ENCODE results near the gene DOCK1. TPM values are rescaled to one million over a fixed set of nuclear protein-coding genes. Genes with fewer than 3 reads are reported as not detected.

Gene DOCK1
- total RNA-seq, 2 experiments from 2014 or later, result 0.14 to 0.18 TPM

- ATAC-seq, result no peak
- H3K4me1 Mint-ChIP-seq (ENCODE audit: low read depth), result no peaks in the 10 kb centered on the region
- no peak for TF ChIP-seq CTCF (IDR thresholded peaks at IDR 0.05)
- H3K4me3 Mint-ChIP-seq, result no peak overlapping the region
- ChIA-PET POLR2A (no interaction called here), CTCF (no interaction called here)
- H3K9me3 Mint-ChIP-seq, result no peaks in the 10 kb centered on the region
- no peaks in the 10 kb centered on the region for H3K27me3 Mint-ChIP-seq
- DNase-seq, result no peak
- no peak overlapping the region for H3K27ac Mint-ChIP-seq
- intact Hi-C loops (cut with micrococcal nuclease), result no loop called here
- no peaks in the 10 kb centered on the region for H3K36me3 Mint-ChIP-seq (ENCODE audit: low read depth)
Observed at GRCh38 chr10:127036987-127037386, 131.8 kb downstream of the DOCK1 start.

- intact Hi-C loops (cut with micrococcal nuclease), result no loop called here
- no peaks in the 10 kb centered on the region for H3K9me3 Mint-ChIP-seq
- ChIA-PET CTCF (no interaction called here), POLR2A (no interaction called here)
- no peak overlapping the region for H3K27ac Mint-ChIP-seq
- ATAC-seq (no peak), DNase-seq (no peak)
- no peak overlapping the region for H3K4me3 Mint-ChIP-seq
- no peaks in the 10 kb centered on the region for H3K36me3 Mint-ChIP-seq (ENCODE audit: low read depth)
- no peaks in the 10 kb centered on the region for H3K27me3 Mint-ChIP-seq
- no peaks in the 10 kb centered on the region for H3K4me1 Mint-ChIP-seq (ENCODE audit: low read depth)
- TF ChIP-seq CTCF (IDR thresholded peaks at IDR 0.05), result no peak
Observed at GRCh38 chr10:127039435-127039834, 134.2 kb downstream of the DOCK1 start.

- intact Hi-C loops (cut with micrococcal nuclease), result loop anchor here (10.0 kb wide), 1 partner anchor 64 kb away; no protein-coding TSS in a partner anchor
- POLR2A ChIA-PET, result no interaction called here
- CTCF ChIA-PET, result no interaction called here
- ATAC-seq (no peak), DNase-seq (no peak)
- Mint-ChIP-seq H3K36me3 (ENCODE audit: low read depth) (no peaks in the 10 kb centered on the region), H3K4me1 (ENCODE audit: low read depth) (no peaks in the 10 kb centered on the region), H3K27me3 (no peaks in the 10 kb centered on the region), H3K9me3 (no peaks in the 10 kb centered on the region), H3K4me3 (no peak overlapping the region), H3K27ac (no peak overlapping the region)
- no peak for TF ChIP-seq CTCF (IDR thresholded peaks at IDR 0.05)
Observed at GRCh38 chr10:127040756-127041155, 135.5 kb downstream of the DOCK1 start.

- Mint-ChIP-seq H3K4me1 (ENCODE audit: low read depth) (no peaks in the 10 kb centered on the region), H3K27me3 (no peaks in the 10 kb centered on the region), H3K9me3 (no peaks in the 10 kb centered on the region), H3K4me3 (no peak overlapping the region), H3K36me3 (ENCODE audit: low read depth) (no peaks in the 10 kb centered on the region), H3K27ac (no peak overlapping the region)
- POLR2A ChIA-PET, result no interaction called here
- no peak for DNase-seq
- intact Hi-C loops (cut with micrococcal nuclease), result loop anchor here (10.0 kb wide), 1 partner anchor 63 kb away; no protein-coding TSS in a partner anchor
- TF ChIP-seq CTCF (IDR thresholded peaks at IDR 0.05), result no peak
- ATAC-seq, result no peak
- CTCF ChIA-PET, result no interaction called here
Observed at GRCh38 chr10:127041552-127041951, 136.3 kb downstream of the DOCK1 start.

GRCh38 chr10:127043301-127043700, 138.1 kb downstream of the DOCK1 start:
- Mint-ChIP-seq H3K4me3 (no peak overlapping the region), H3K27ac (no peak overlapping the region), H3K9me3 (no peaks in the 10 kb centered on the region), H3K4me1 (ENCODE audit: low read depth) (no peaks in the 10 kb centered on the region), H3K36me3 (ENCODE audit: low read depth) (no peaks in the 10 kb centered on the region), H3K27me3 (no peaks in the 10 kb centered on the region)
- ATAC-seq (no peak), DNase-seq (no peak)
- ChIA-PET CTCF (no interaction called here), POLR2A (interaction anchor here (0.8 kb wide), 1 partner anchor 18 kb away, joined by 3 read pairs; no protein-coding TSS in a partner anchor)
- intact Hi-C loops (cut with micrococcal nuclease), result loop anchor here (10.0 kb wide), 1 partner anchor 62 kb away; no protein-coding TSS in a partner anchor
- TF ChIP-seq CTCF (IDR thresholded peaks at IDR 0.05), result no peak
